Caco-2 (cell line): ENCODE data around the gene ZNF576. TPM values are rescaled to one million over a fixed set of nuclear protein-coding genes. Genes with fewer than 3 reads are reported as not detected.

Experiments used
- BruUV-seq: library from RNA; stranded (reverse); fragments of 400-500 nt; replicated peaks from 2 replicates; lab custom pipeline; 2021; lab: Mats Ljungman, UMichigan
- CTCF ChIA-PET: fragments of 300-600 bp; sonication (Branson Sonifier 250); formaldehyde crosslinking; loops from one replicate; lab custom pipeline; 2022; ENCODE audit warnings: antibody characterized with exemption; lab: Charles Lee
- POLR2A ChIA-PET: fragments of 300-600 bp; sonication (Branson Sonifier 250); formaldehyde crosslinking; loops from one replicate; lab custom pipeline; 2022; ENCODE audit warnings: antibody characterized with exemption; lab: Charles Lee
- DNase-seq, 2 experiments: peaks; one replicate each; pipeline versions ENCODE4 v3.0.0 to v3.0.0-alpha.2; 2020 to 2022
- H3K27me3 ChIP-seq: replicated peaks from 2 replicates; pipeline ENCODE4 v1.6.0; 2011; ENCODE audit warnings: low read length; ENCODE audit not compliant: control insufficient read depth, insufficient read depth
- H3K36me3 ChIP-seq: 2 replicates; pipeline ENCODE4 v1.5.1; 2011; ENCODE audit warnings: low read length; ENCODE audit not compliant: control insufficient read depth, insufficient read depth
- H3K4me1 ChIP-seq: fragments of 250-450 bp; sonication (Bioruptor Pico); 2 replicates; pipeline ENCODE4 v1.5.1; 2020; ENCODE audit warnings: mild to moderate bottlenecking
- H3K4me3 ChIP-seq: 2 replicates; pipeline ENCODE4 v1.5.1; 2011; ENCODE audit warnings: low read depth, mild to moderate bottlenecking, control low read depth, low read length
- H3K9me3 ChIP-seq: fragments of 250-450 bp; sonication (Bioruptor Pico); 2 replicates; pipeline ENCODE4 v1.5.1; 2020; ENCODE audit warnings: mild to moderate bottlenecking, moderate library complexity
- H3K27ac Mint-ChIP-seq: one replicate; pipeline ENCODE4 v1.8.0; 2022; ENCODE audit warnings: mixed read lengths; ENCODE audit not compliant: unreplicated experiment
- H3K27me3 Mint-ChIP-seq: one replicate; pipeline ENCODE4 v1.8.0; 2022; ENCODE audit warnings: mixed read lengths; ENCODE audit not compliant: insufficient read depth, unreplicated experiment
- H3K36me3 Mint-ChIP-seq: one replicate; pipeline ENCODE4 v1.8.0; 2022; ENCODE audit warnings: mild to moderate bottlenecking, mixed read lengths; ENCODE audit not compliant: insufficient read depth, unreplicated experiment
- H3K4me1 Mint-ChIP-seq: one replicate; pipeline ENCODE4 v1.8.0; 2022; ENCODE audit warnings: low read depth, mixed read lengths; ENCODE audit not compliant: unreplicated experiment
- H3K4me3 Mint-ChIP-seq: one replicate; pipeline ENCODE4 v1.8.0; 2022; ENCODE audit warnings: mild to moderate bottlenecking, moderate library complexity, mixed read lengths; ENCODE audit not compliant: unreplicated experiment
- H3K9me3 Mint-ChIP-seq: one replicate; pipeline ENCODE4 v1.8.0; 2022; ENCODE audit warnings: mixed read lengths; ENCODE audit not compliant: unreplicated experiment
- intact Hi-C: fragments of 100-400 bp; cut with micrococcal nuclease; formaldehyde crosslinking; loops from one replicate; pipeline ENCODE4 v1.10.0; 2022; ENCODE audit not compliant: unreplicated experiment
- total RNA-seq: library from RNA; stranded (reverse); gene quantifications from 2 replicates; pipeline ENCODE4 v1.2.3, GENCODE V29; 2022
- TF ChIP-seq, protein P1 (sequence below), 2 experiments: fragments of 200-600 bp in 1 of 2; IDR thresholded peaks; 1 replicate in 1 of 2; 2 replicates in 1 of 2; pipeline versions ENCODE4 v1.5.1 to v1.8.0; 2011 to 2022; ENCODE audit warnings: antibody characterized with exemption in 1 of 2, control low read depth in 1 of 2, inconsistent platforms in 1 of 2, low read depth in 1 of 2, low read length in 1 of 2, mild to moderate bottlenecking in 1 of 2, moderate library complexity in 1 of 2; ENCODE audit not compliant: insufficient read depth in 1 of 2, severe bottlenecking in 1 of 2, unreplicated experiment in 1 of 2

ZNF576 gene
- total RNA-seq, 1 experiment from 2014 or later: 13.2 TPM

- no TSS peak for BruUV-seq
- Mint-ChIP-seq H3K27me3 (no peaks in the 10 kb centered on the region), H3K4me1 (peaks cover 7% of the 10 kb centered on the region), H3K9me3 (no peaks in the 10 kb centered on the region), H3K36me3 (peaks cover 36% of the 10 kb centered on the region), H3K4me3 (peak overlapping the region; percentile 97), H3K27ac (peak overlapping the region; percentile 95)
- peaks cover 6% of the 10 kb centered on the region; the same call in 1 of the 2 replicates for H3K4me1 ChIP-seq
- ChIA-PET CTCF (interaction anchor here (0.7 to 3.3 kb wide), 3 partner anchors 22 to 72 kb away, joined by 4 to 27 read pairs (median 15); no protein-coding TSS in a partner anchor), POLR2A (interaction anchor here (1.1 to 1.5 kb wide), 2 partner anchors 17 to 71 kb away, joined by 4 to 9 read pairs; no protein-coding TSS in a partner anchor)
- TF ChIP-seq, protein P1, sequence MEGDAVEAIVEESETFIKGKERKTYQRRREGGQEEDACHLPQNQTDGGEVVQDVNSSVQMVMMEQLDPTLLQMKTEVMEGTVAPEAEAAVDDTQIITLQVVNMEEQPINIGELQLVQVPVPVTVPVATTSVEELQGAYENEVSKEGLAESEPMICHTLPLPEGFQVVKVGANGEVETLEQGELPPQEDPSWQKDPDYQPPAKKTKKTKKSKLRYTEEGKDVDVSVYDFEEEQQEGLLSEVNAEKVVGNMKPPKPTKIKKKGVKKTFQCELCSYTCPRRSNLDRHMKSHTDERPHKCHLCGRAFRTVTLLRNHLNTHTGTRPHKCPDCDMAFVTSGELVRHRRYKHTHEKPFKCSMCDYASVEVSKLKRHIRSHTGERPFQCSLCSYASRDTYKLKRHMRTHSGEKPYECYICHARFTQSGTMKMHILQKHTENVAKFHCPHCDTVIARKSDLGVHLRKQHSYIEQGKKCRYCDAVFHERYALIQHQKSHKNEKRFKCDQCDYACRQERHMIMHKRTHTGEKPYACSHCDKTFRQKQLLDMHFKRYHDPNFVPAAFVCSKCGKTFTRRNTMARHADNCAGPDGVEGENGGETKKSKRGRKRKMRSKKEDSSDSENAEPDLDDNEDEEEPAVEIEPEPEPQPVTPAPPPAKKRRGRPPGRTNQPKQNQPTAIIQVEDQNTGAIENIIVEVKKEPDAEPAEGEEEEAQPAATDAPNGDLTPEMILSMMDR (IDR thresholded peaks at IDR 0.05; ENCODE audit: insufficient read depth in 1 of 2, low read depth in 1 of 2, low read length in 1 of 2, severe bottlenecking in 1 of 2, unreplicated experiment in 1 of 2): no peak
- intact Hi-C loops: loop anchor here (1.0 to 10.0 kb wide), 6 partner anchors 22 to 188 kb away; partner anchors contain the start of genes KCNN4, LYPD3, PINLYP and XRCC1
- no peak for DNase-seq
- peak overlapping the region; percentile 57 for H3K4me3 ChIP-seq
- no peaks in the 10 kb centered on the region; the same call in 1 of the 2 replicates for H3K36me3 ChIP-seq
- no peaks in the 10 kb centered on the region for H3K9me3 ChIP-seq
- H3K27me3 ChIP-seq: no peaks in the 10 kb centered on the region
These were observed 557 bp downstream of the ZNF576 start for GRCh38 chr19:43596842-43597461.

- no peak for DNase-seq
- peak overlapping the region; percentile 97 for H3K4me3 Mint-ChIP-seq
- peaks cover 36% of the 10 kb centered on the region for H3K36me3 Mint-ChIP-seq
- Histone ChIP-seq H3K4me1 (peaks cover 6% of the 10 kb centered on the region; the same call in 1 of the 2 replicates), H3K4me3 (peak overlapping the region; percentile 57), H3K36me3 (no peaks in the 10 kb centered on the region; the same call in 1 of the 2 replicates), H3K9me3 (no peaks in the 10 kb centered on the region), H3K27me3 (no peaks in the 10 kb centered on the region)
- H3K9me3 Mint-ChIP-seq: no peaks in the 10 kb centered on the region
- intact Hi-C loops: loop anchor here (10.0 kb wide), 2 partner anchors 133 to 187 kb away; partner anchors contain the start of genes KCNN4 and LYPD3
- BruUV-seq: no TSS peak
- H3K27ac Mint-ChIP-seq: peak overlapping the region; percentile 95
- H3K4me1 Mint-ChIP-seq: peaks cover 7% of the 10 kb centered on the region
- CTCF ChIA-PET: no interaction called here
- POLR2A ChIA-PET: no interaction called here
- TF ChIP-seq, protein P1 (IDR thresholded peaks at IDR 0.05; ENCODE audit: insufficient read depth in 1 of 2, low read depth in 1 of 2, low read length in 1 of 2, severe bottlenecking in 1 of 2, unreplicated experiment in 1 of 2): no peak
- no peaks in the 10 kb centered on the region for H3K27me3 Mint-ChIP-seq
These were observed 1.5 kb downstream of the ZNF576 start for GRCh38 chr19:43597876-43598275.

DNA sequence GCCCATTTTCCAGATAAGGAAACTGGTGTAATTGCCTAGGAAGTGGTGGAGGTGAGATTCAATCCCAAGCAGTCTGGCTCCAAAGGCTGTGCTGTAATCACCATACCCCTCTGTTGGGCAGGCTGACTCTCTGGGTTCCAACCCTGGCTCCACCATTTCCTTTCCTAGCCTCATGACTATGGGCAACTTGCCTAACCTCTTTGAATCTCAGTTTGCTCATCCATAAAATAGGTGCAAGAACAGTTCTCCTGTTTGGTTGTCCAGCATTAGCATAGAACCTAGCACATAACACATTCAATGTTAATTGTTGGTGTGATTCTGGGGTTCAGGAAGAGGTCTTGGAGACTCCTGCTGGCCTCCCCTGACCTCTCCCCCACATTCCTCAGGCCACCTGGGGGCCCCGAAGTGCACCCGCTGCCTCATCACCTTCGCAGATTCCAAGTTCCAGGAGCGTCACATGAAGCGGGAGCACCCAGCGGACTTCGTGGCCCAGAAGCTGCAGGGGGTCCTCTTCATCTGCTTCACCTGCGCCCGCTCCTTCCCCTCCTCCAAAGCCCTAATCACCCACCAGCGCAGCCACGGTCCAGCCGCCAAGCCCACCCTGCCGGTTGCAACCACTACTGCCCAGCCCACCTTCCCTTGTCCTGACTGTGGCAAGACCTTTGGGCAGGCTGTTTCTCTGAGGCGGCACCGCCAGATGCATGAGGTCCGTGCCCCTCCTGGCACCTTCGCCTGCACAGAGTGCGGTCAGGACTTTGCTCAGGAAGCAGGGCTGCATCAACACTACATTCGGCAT, 2.2 kb downstream of the ZNF576 start:
- ChIA-PET CTCF (no interaction called here), POLR2A (no interaction called here)
- H3K4me1 Mint-ChIP-seq: peaks cover 5% of the 10 kb centered on the region
- no peaks in the 10 kb centered on the region for H3K27me3 ChIP-seq
- no peaks in the 10 kb centered on the region for H3K27me3 Mint-ChIP-seq
- peaks cover 30% of the 10 kb centered on the region for H3K36me3 Mint-ChIP-seq
- peaks cover 6% of the 10 kb centered on the region; the same call in 1 of the 2 replicates for H3K4me1 ChIP-seq
- no peaks in the 10 kb centered on the region for H3K9me3 Mint-ChIP-seq
- no peak for DNase-seq
- intact Hi-C loops: loop anchor here (10.0 kb wide), 2 partner anchors 134 to 186 kb away; partner anchors contain the start of genes KCNN4 and LYPD3
- no peak overlapping the region for H3K4me3 ChIP-seq
- no peaks in the 10 kb centered on the region for H3K9me3 ChIP-seq
- TF ChIP-seq, protein P1 (IDR thresholded peaks at IDR 0.05; ENCODE audit: insufficient read depth in 1 of 2, low read depth in 1 of 2, low read length in 1 of 2, severe bottlenecking in 1 of 2, unreplicated experiment in 1 of 2): no peak
- no peak overlapping the region for H3K27ac Mint-ChIP-seq
- H3K4me3 Mint-ChIP-seq: no peak overlapping the region
- BruUV-seq: no TSS peak
- no peaks in the 10 kb centered on the region; the same call in 1 of the 2 replicates for H3K36me3 ChIP-seq
